Endothelial cell of umbilical vein (primary cell): ENCODE results near the gene EPDR1. TPM values are rescaled to one million over a fixed set of nuclear protein-coding genes. Genes with fewer than 3 reads are reported as not detected.

Experiments
- BruUV-seq: library from RNA; stranded (reverse); fragments of 400-500 nt; replicated peaks from 2 replicates; lab custom pipeline; 2021; lab: Mats Ljungman, UMichigan
- CTCF ChIA-PET: fragments of 300-600, 350-600 bp; sonication (Branson Sonifier 250); formaldehyde crosslinking; loops from one replicate; lab custom pipeline; 2021; ENCODE audit warnings: antibody characterized with exemption, inconsistent platforms; lab: Charles Lee
- POLR2A ChIA-PET: fragments of 300-600, 350-600 bp; sonication (Branson Sonifier 250); formaldehyde crosslinking; loops from one replicate; lab custom pipeline; 2021; ENCODE audit warnings: antibody characterized with exemption, inconsistent platforms; lab: Charles Lee
- DNase-seq: peaks from one replicate; pipeline ENCODE4 v3.0.0-alpha.2; 2011; ENCODE audit warnings: low read depth, low spot score
- FAIRE-seq: peaks from 2 replicates; lab custom pipeline; 2011; peaks lifted over from hg19 to GRCh38; lab: Jason Lieb, UNC
- H2AFZ ChIP-seq: 2 replicates; pipeline ENCODE4 v1.6.0; 2012; ENCODE audit warnings: low read depth, low read length, control low read depth, inconsistent platforms
- H3K27ac ChIP-seq: 2 replicates; pipeline ENCODE4 v1.5.1; 2011; ENCODE audit warnings: low read depth, mild to moderate bottlenecking, control low read depth, low read length, moderate library complexity; ENCODE audit not compliant: insufficient read depth
- H3K27me3 ChIP-seq, 2 experiments: 2 replicates each; pipeline versions ENCODE4 v1.6.0 to v1.6.1; 2011; ENCODE audit warnings: low read length in 2 of 2, mixed read lengths in 1 of 2; ENCODE audit not compliant: control insufficient read depth in 2 of 2, insufficient read depth in 2 of 2
- H3K36me3 ChIP-seq, 2 experiments: 2 replicates in 1 of 2; 3 replicates in 1 of 2; pipeline ENCODE4 v1.5.1; 2011; ENCODE audit warnings: low read length in 2 of 2, mild to moderate bottlenecking in 1 of 2, moderate library complexity in 1 of 2; ENCODE audit not compliant: control insufficient read depth in 2 of 2, insufficient read depth in 2 of 2; ENCODE audit errors: extremely low read depth in 1 of 2
- H3K4me1 ChIP-seq: 3 replicates; pipeline ENCODE4 v1.5.1; 2011; ENCODE audit warnings: mild to moderate bottlenecking, low read length; ENCODE audit not compliant: control insufficient read depth, insufficient read depth; ENCODE audit errors: extremely low read depth
- H3K4me2 ChIP-seq: 2 replicates; pipeline ENCODE4 v1.6.1; 2011; ENCODE audit warnings: low read length, control low read depth, mixed read lengths; ENCODE audit not compliant: insufficient read depth
- H3K4me3 ChIP-seq, 3 experiments: fragments of 200-600 bp in 1 of 3; sonication (generic), shearing (Covaris generic) in 1 of 3; replicated peaks in 1 of 3; 2 replicates each; pipeline ENCODE4 v1.5.1; 2011 to 2016; ENCODE audit warnings: control low read depth in 3 of 3, low read length in 3 of 3, mild to moderate bottlenecking in 2 of 3, inconsistent platforms in 1 of 3, low read depth in 1 of 3, moderate library complexity in 1 of 3; ENCODE audit not compliant: insufficient read depth in 1 of 3
- H3K79me2 ChIP-seq: 2 replicates; pipeline ENCODE4 v1.6.0; 2012; ENCODE audit warnings: low read length, inconsistent platforms; ENCODE audit not compliant: control insufficient read depth, insufficient read depth
- H3K9ac ChIP-seq: replicated peaks from 2 replicates; pipeline ENCODE3; 2011; ENCODE audit warnings: low read length, control low read depth; ENCODE audit not compliant: insufficient read depth; ENCODE audit errors: extremely low read depth
- H3K9me1 ChIP-seq: replicated peaks from 3 replicates; pipeline ENCODE4 v1.6.0; 2011; ENCODE audit warnings: mild to moderate bottlenecking, low read length; ENCODE audit not compliant: control insufficient read depth, insufficient read depth; ENCODE audit errors: extremely low read depth
- H3K9me3 ChIP-seq: replicated peaks from 2 replicates; pipeline ENCODE4 v1.5.1; 2012; ENCODE audit warnings: low read length, inconsistent platforms; ENCODE audit not compliant: control insufficient read depth, insufficient read depth
- H4K20me1 ChIP-seq: replicated peaks from 2 replicates; pipeline ENCODE3; 2011; ENCODE audit warnings: mild to moderate bottlenecking, low read length; ENCODE audit not compliant: control insufficient read depth, insufficient read depth; ENCODE audit errors: extremely low read depth
- EZH2 ChIP-seq: IDR thresholded peaks from 2 replicates; pipeline ENCODE4 v1.6.1; 2012; ENCODE audit warnings: borderline replicate concordance, low read depth, mild to moderate bottlenecking, moderate library complexity, low read length, inconsistent platforms; ENCODE audit not compliant: severe bottlenecking
- FOS ChIP-seq: IDR thresholded peaks from 2 replicates; pipeline ENCODE4 v1.6.1; 2011; ENCODE audit warnings: mild to moderate bottlenecking, low read length, moderate library complexity, borderline replicate concordance; ENCODE audit not compliant: insufficient read depth
- JUN ChIP-seq: IDR thresholded peaks from 2 replicates; pipeline ENCODE4 v1.6.1; 2011; ENCODE audit warnings: borderline replicate concordance, low read depth; ENCODE audit not compliant: insufficient read length, insufficient read depth
- POLR2A ChIP-seq: IDR thresholded peaks from 2 replicates; pipeline ENCODE4 v1.6.1; 2012; ENCODE audit warnings: low read depth, mild to moderate bottlenecking, control low read depth, low read length
- POLR2AphosphoS5 ChIP-seq: IDR thresholded peaks from 2 replicates; pipeline ENCODE4 v1.6.1; 2012; ENCODE audit warnings: low read depth, mild to moderate bottlenecking, control low read depth, low read length, moderate library complexity; ENCODE audit not compliant: insufficient read depth
- dilution Hi-C: fragments of 300-500 bp; cut with MboI; formaldehyde crosslinking; loops from one replicate; pipeline ENCODE4 v1.15.0; 2019; ENCODE audit warnings: low sequenced_read_pairs; ENCODE audit not compliant: extremely low pct_ligation_motif_present
- intact Hi-C: fragments of 100-400 bp; cut with micrococcal nuclease; formaldehyde crosslinking; loops from one replicate; pipeline ENCODE4 v1.10.0; 2022
- polyA plus RNA-seq, 4 experiments: library from polyadenylated mRNA; depleted of rRNA in 3 of 4; stranded (reverse) in 3 of 4; unstranded in 1 of 4; fragments of >200 nt; gene quantifications; 2 replicates each; pipeline versions ENCODE4 v1.2.1 to v1.2.3, GENCODE V29; 2011 to 2012; ENCODE audit warnings: missing spikeins in 1 of 4
- total RNA-seq: library from RNA; stranded (reverse); gene quantifications from 2 replicates; pipeline ENCODE4 v1.2.3, GENCODE V29; 2021
- TF ChIP-seq, protein P1 (sequence below), 2 donors: IDR thresholded peaks; 1 replicate in 1 of 2; 2 replicates in 1 of 2; pipeline ENCODE4 v1.5.1; 2011; ENCODE audit warnings: low read length in 2 of 2, mild to moderate bottlenecking in 2 of 2, moderate library complexity in 2 of 2, control low read depth in 1 of 2, inconsistent platforms in 1 of 2, low read depth in 1 of 2; ENCODE audit not compliant: insufficient read depth in 1 of 2; ENCODE audit errors: extremely low read depth in 1 of 2
- TF ChIP-seq, protein P2 (sequence below): IDR thresholded peaks from 2 replicates; pipeline ENCODE4 v1.6.1; 2011; ENCODE audit not compliant: insufficient read depth, insufficient read length

The EPDR1 gene
- total and polyA plus RNA-seq, 2 donors (not counting 3 experiments of a cell fraction or from before 2014, with no cell fraction given), result 0.40 to 0.66 TPM

DNA sequence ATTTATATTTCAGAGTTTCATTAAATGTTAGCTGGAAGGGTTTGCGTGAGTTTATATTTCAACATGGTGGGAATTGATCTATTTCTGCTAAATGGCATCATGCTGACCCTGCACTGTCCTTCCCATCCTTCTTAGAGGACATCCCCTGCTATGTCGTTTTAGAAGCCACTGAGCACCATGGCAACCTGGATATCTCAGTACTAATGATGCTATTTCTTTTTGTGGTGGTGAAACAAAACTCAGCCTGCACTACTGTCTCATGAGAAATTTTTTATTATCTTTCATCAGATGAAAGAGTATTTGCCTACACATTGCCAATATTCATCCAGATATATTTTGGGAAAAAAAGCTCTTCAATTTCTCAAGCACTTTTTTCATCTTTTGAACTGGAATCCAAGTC, 12.1 kb downstream of the EPDR1 start:
- intact Hi-C loops (no loop called here), dilution Hi-C loops (no loop called here)
- H3K4me1 ChIP-seq, result no peaks in the 10 kb centered on the region
- DNase-seq (no peak), FAIRE-seq (no peak)
- no peaks in the 10 kb centered on the region for H3K9me1 ChIP-seq
- no peaks in the 10 kb centered on the region for H3K9me3 ChIP-seq
- POLR2A ChIA-PET, result no interaction called here
- H3K79me2 ChIP-seq, result no peaks in the 10 kb centered on the region
- no peak overlapping the region for H3K4me2 ChIP-seq
- no TSS peak for BruUV-seq
- H3K27me3 ChIP-seq, result no peaks in the 10 kb centered on the region
- no peak overlapping the region for H3K27ac ChIP-seq
- TF ChIP-seq FOS (no peak), EZH2 (no peak), POLR2AphosphoS5 (no peak), JUN (no peak), POLR2A (no peak)
- TF ChIP-seq, protein P1, sequence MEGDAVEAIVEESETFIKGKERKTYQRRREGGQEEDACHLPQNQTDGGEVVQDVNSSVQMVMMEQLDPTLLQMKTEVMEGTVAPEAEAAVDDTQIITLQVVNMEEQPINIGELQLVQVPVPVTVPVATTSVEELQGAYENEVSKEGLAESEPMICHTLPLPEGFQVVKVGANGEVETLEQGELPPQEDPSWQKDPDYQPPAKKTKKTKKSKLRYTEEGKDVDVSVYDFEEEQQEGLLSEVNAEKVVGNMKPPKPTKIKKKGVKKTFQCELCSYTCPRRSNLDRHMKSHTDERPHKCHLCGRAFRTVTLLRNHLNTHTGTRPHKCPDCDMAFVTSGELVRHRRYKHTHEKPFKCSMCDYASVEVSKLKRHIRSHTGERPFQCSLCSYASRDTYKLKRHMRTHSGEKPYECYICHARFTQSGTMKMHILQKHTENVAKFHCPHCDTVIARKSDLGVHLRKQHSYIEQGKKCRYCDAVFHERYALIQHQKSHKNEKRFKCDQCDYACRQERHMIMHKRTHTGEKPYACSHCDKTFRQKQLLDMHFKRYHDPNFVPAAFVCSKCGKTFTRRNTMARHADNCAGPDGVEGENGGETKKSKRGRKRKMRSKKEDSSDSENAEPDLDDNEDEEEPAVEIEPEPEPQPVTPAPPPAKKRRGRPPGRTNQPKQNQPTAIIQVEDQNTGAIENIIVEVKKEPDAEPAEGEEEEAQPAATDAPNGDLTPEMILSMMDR (IDR thresholded peaks at IDR 0.05; ENCODE audit: extremely low read depth in 1 of 2, insufficient read depth in 1 of 2, low read depth in 1 of 2, low read length in 2 of 2), result no peak
- TF ChIP-seq, protein P2, sequence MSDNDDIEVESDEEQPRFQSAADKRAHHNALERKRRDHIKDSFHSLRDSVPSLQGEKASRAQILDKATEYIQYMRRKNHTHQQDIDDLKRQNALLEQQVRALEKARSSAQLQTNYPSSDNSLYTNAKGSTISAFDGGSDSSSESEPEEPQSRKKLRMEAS, result no peak
- H3K9ac ChIP-seq, result no peak overlapping the region
- H3K4me3 ChIP-seq, result no peak overlapping the region
- H4K20me1 ChIP-seq, result no peaks in the 10 kb centered on the region
- no peak overlapping the region for H2AFZ ChIP-seq
- H3K36me3 ChIP-seq, result no peaks in the 10 kb centered on the region
- CTCF ChIA-PET, result interaction anchor here (0.8 to 1.7 kb wide), 2 partner anchors 16 to 31 kb away, joined by 5 to 6 read pairs; partner anchors contain the start of gene SFRP4
